Cardiac muscle cell (in vitro differentiated cells and primary cell): Measurements from ENCODE around the gene TMEM163. TPM values are rescaled to one million over a fixed set of nuclear protein-coding genes. Genes with fewer than 3 reads are reported as not detected.
A peak's percentile ranks its signal among the peaks of the same experiment; 100 is the strongest.

ENCODE experiments used
- DNase-seq, 2 donors: peaks; one replicate each; pipeline versions ENCODE4 v3.0.0 to v3.0.0-alpha.2; 2010 to 2017; ENCODE audit warnings: low read depth in 1 of 2, low spot score in 1 of 2
- H3K27ac ChIP-seq: fragments of 200-600 bp; sonication (generic); 2 replicates; pipeline ENCODE4 v1.5.1; 2016
- H3K27me3 ChIP-seq: fragments of 200-600 bp; sonication (generic); 2 replicates; pipeline ENCODE4 v1.6.0; 2016; ENCODE audit warnings: control low read depth
- H3K36me3 ChIP-seq: fragments of 200-600 bp; sonication (generic); 2 replicates; pipeline ENCODE4 v1.5.1; 2016; ENCODE audit warnings: control low read depth
- H3K4me1 ChIP-seq: fragments of 200-600 bp; sonication (generic); 2 replicates; pipeline ENCODE4 v1.8.1; 2017; ENCODE audit warnings: low read depth, mild to moderate bottlenecking, mixed run types
- H3K4me3 ChIP-seq: fragments of 200-600 bp; sonication (generic); 2 replicates; pipeline ENCODE4 v1.5.1; 2016; ENCODE audit warnings: mild to moderate bottlenecking
- H3K9me3 ChIP-seq: fragments of 200-600 bp; sonication (generic); 2 replicates; pipeline ENCODE4 v1.5.1; 2017; ENCODE audit warnings: low read depth, mild to moderate bottlenecking, control low read depth
- CTCF ChIP-seq: IDR thresholded peaks from 2 replicates; pipeline ENCODE4 v1.5.1; 2012; ENCODE audit warnings: low read depth, mild to moderate bottlenecking, low read length
- polyA plus RNA-seq: library from polyadenylated mRNA; unstranded; fragments of >200 nt; fragmentation: Nextera tagmentation; extraction: Ambion mirVana; gene quantifications from 2 replicates; pipeline ENCODE4 v1.2.1, GENCODE V29; 2016
- total RNA-seq: library from RNA; depleted of rRNA; stranded (reverse); fragments of >200 nt; gene quantifications from 2 replicates; pipeline ENCODE4 v1.2.3, GENCODE V29; 2016

Gene TMEM163
- total and polyA plus RNA-seq, 2 experiments from 2014 or later, result 45.8 to 58.1 TPM

DNA sequence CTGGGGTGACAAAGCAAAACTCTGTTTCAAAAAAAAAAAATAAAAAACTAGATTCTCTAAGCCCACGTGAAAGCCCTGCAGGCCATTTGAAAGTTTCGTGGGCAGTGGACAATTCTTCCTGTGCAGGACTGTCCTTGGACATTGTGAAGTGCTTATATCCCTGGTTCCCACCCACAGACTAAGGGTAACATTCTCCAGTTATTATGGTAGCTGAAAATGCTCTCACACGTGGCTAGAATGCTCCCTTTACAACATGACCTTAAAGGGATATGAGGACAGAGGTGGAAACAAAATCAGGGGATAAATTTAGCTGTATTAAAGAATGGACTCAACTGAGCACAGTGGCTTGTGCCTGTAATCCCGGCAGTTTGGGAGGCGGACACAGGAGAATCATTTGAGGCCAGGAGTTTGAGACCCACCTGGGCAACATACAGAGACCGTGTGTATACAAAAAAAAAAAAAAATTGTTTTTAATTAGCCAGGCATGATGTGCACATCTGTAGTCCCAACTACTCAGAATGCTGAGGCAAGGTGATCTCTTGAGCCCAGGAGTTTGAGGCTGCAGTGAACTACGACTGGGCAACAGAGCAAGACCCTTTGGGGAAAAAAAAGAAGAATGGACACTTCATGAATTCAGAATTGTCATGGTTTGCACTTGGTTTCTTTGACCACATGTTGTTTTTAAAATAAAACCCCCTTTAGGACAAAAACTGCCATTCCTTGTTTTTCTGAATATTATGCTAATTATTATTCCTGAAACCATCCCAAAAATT lies 297.1 kb downstream of the TMEM163 start:
- Histone ChIP-seq H3K4me1 (peaks cover 27% of the 10 kb centered on the region), H3K27ac (peak overlapping the region; percentile 94), H3K9me3 (no peaks in the 10 kb centered on the region), H3K27me3 (no peaks in the 10 kb centered on the region), H3K36me3 (no peaks in the 10 kb centered on the region), H3K4me3 (no peak overlapping the region)
- peak in 1 of 2 donors; percentile 6 for DNase-seq
- TF ChIP-seq CTCF, result no peak

- H3K36me3 ChIP-seq, result no peaks in the 10 kb centered on the region
- no peak overlapping the region for H3K4me3 ChIP-seq
- DNase-seq, result peak in 1 of 2 donors; percentile 58
- no peaks in the 10 kb centered on the region for H3K27me3 ChIP-seq
- no peak for TF ChIP-seq CTCF
- peak overlapping the region; percentile 94 for H3K27ac ChIP-seq
- H3K9me3 ChIP-seq, result no peaks in the 10 kb centered on the region
- peaks cover 23% of the 10 kb centered on the region for H3K4me1 ChIP-seq
Observed at GRCh38 chr2:134420920-134421319, 297.9 kb downstream of the TMEM163 start.

DNA sequence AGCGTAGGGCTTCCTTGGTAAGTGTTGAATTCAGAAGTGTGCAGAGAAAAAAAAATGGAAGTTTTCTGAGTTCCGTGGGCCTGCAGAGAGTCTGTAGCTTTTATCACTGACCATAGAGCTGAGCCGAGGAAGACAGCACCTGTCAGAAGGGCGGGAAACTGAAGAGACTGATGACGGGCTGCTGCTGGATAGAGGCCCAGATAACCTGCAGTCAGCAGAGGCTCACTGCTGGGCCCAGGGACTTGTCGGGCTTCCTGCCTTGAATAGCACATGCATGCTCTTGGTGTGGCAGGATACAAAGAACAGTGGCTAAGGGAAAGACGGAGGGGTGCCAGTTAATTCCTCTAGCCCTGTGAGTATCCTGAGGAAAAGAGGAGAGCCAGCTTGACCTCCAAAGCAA lies 298.5 kb downstream of the TMEM163 start:
- DNase-seq, result peak in 1 of 2 donors; percentile 46
- Histone ChIP-seq H3K4me3 (no peak overlapping the region), H3K4me1 (peaks cover 23% of the 10 kb centered on the region), H3K27me3 (no peaks in the 10 kb centered on the region), H3K9me3 (no peaks in the 10 kb centered on the region), H3K27ac (peak overlapping the region; percentile 94), H3K36me3 (no peaks in the 10 kb centered on the region)
- TF ChIP-seq CTCF, result no peak

DNA sequence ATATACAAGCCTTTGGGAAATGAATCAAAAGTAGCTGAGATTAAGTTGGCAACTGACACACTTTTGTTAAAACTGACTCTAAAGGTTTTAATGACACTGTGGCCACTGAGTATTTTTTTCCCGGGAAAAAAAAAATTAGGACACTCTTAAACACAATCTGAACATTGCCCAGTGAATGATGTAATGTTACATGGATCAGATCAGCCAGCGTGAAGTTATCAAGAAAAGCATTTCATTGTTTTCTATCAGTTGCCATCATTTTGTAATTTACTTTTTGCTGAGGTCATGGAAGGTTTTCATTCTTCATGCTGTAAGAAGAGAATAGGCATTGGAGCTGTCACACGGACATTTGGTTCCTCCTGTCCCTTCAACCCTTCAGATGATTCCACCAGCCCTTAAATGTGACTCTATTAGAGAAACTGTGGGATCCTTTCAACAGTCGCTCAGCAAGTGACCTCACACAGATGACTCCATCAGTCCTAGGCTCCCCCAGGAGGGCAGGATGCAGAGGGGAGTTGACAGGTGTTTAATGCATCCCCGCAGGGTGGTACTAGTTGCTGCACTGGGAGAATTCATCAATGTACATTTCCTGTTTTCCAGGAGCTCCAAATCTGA lies 300.7 kb downstream of the TMEM163 start:
- no peak for TF ChIP-seq CTCF

DNA sequence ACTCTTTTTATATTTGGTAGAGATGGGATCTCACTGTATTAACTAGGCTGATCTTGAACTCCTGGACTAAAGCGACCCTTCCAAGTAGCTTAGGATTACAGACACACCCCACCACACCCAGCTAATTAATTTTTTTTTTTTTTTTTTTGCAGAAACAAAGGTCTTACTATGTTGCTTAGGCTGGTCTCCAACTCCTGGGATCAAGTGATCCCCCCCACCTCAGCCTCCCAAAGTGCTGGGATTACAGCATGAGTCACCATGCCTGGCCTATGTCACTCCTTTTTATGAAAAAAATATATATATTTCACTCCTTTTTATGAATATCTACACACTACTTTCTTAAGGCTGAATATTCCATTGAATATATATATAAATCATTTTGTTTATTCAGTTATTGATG lies 302.2 kb downstream of the TMEM163 start:
- no peak overlapping the region for H3K27ac ChIP-seq
- H3K27me3 ChIP-seq, result no peaks in the 10 kb centered on the region
- no peaks in the 10 kb centered on the region for H3K9me3 ChIP-seq
- no peaks in the 10 kb centered on the region for H3K36me3 ChIP-seq
- no peak for DNase-seq
- H3K4me3 ChIP-seq, result no peak overlapping the region
- peaks cover 25% of the 10 kb centered on the region for H3K4me1 ChIP-seq
- no peak for TF ChIP-seq CTCF

More for the DNA sequence above, 300.7 kb downstream of the TMEM163 start:
- no peak for DNase-seq
- no peak overlapping the region for H3K4me3 ChIP-seq
- H3K36me3 ChIP-seq, result no peaks in the 10 kb centered on the region
- H3K27me3 ChIP-seq, result no peaks in the 10 kb centered on the region
- H3K27ac ChIP-seq, result no peak overlapping the region
- peaks cover 23% of the 10 kb centered on the region for H3K4me1 ChIP-seq
- H3K9me3 ChIP-seq, result no peaks in the 10 kb centered on the region
